ENCODE measurements around the gene KRTAP10-12.

KRTAP10-12 gene

DNA sequence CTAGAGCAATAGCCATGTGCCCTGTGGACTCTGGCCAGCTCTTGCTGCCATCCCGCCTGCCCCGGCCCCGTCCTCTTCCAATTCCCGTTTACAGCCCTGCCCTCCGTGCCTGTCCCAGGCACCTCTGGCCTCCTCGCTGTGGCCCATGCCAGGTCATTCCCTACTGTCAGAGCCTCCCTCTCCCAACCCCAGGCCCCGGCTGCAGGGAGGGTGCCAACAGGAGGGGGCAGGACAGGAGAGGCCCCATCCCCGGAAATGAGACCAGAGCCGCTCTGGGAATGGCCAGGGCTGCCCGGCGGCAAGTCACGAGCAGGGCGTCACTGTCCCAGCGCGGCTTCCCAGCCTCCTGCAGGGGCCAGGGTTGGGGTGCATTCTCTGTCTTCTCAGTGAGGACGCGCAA, 37.9 kb downstream of the KRTAP10-12 start:
- DNase-seq: no peak

DNA sequence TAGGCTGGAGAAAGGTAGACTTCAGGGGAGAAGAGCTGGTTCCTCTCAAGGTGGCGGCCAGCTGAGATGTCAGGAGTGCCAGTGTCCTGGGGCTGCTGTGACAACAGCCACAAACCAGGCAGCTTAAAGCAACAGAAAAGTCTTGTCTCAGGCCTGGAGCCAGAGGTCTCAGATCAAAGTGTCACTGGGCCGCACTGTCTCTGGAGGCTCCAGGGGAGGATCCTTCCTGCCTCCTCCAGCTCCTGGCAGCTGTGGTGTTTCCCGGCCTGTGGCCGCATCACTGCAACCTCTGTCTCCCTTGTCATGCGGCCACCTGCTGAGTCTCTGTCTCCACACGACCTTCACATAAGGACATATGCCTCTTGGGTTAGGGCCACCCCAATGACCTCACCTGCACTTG, 38.8 kb downstream of the KRTAP10-12 start:
- no peak for DNase-seq

DNA sequence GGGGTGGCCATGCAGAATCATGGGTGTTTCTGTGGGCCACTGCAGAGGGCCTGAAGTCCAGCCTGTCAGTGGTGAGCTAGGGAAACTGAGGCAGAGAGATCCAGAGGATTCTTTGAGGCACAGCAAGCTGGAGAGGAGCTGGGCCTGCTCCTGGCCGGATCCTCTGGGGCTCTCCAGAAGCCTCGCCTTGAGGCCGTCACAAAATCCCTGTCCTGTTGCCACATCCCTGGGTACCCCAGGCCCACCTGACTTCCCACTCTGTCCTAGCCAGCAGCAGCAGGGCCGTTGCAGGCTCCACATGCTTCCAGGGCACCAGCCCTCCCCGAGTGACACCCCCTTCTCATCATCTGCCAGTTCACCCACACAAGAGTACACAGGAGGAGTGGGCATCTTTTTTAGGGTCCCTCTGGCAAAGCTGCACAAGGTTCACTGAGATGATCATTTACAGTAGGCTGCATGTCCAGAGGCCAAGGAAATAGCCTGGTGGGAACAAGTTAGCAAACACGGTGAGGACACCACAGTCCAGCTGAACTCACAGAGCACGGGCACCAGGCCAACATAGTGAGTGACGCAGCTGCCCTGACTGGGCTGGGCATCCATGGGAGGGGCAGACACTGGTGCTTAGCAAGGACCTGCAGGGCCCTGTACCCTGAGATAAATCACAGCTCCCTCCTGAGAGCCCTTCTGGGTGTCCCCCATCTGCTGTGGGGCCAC, 39.5 kb downstream of the KRTAP10-12 start:
- DNase-seq: peak; percentile 62

DNA sequence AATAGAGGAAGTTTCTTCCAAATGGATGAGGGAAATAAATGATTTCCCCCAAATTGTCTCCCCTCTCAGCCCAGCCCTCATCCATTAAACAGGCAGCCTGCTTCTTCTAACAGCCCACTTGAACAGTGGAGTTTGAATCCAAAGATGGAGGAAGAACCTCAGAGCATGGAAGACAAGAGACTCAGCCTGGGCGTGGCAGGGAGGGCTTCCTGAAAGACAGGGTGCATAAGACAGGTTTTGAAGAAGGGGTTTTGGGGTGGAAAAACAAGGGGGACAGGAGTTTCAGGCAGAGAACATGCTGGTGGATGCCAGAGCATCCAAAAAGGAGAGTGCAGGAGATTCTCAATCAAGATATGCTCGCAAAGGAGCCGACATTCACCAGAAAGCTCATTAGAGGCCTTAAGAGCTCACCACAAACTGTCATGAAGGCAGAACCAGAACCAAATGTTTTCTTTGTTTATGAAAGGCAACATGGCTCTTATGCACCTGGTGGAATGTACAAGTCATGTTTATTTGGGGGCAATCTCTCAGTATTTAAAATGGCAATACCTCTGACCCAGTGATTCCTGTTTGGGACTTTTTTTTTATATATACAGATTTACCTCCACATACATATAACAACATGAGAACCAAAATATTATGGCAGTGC, 40.9 kb downstream of the KRTAP10-12 start:
- no peak for DNase-seq

DNA sequence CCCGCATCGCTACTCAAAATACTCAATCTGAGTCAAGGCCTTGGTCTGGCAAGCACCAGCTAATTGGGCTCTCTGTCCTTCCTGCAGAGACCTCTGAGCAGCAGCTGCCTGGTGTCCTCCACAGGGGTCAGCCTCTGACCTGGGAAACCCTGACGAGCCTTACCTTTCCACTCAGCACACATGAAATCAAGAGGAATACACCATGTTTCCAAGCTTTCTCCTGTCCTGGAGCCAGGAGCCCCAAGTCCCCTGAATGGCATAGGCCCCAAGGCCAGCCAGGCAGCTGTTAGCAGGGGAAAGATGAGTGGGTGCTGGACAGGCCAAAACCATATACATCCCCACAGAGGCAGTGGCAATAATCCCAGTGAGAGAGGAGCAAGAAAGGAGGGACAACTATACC, 41.6 kb downstream of the KRTAP10-12 start:
- no peak for DNase-seq

DNA sequence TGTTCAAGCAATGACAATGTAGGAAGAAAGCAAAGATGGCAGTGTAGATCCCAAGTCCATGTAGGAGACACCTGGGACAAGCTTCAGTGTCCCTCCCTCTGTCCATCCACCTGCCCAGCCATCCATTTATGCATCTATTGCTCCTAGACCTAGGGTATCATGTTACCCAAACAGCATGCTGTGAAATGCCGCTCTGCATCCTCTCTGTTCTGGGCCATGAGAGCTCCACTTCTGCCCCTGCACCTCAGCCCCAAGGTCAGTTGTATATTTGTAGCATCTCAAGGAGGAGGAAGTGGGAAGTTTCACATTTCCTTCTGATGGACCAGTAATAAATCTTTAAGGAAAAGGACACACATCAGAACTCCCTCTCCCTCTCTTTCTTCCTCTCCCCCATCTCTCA, 42.3 kb downstream of the KRTAP10-12 start:
- DNase-seq: no peak

DNA sequence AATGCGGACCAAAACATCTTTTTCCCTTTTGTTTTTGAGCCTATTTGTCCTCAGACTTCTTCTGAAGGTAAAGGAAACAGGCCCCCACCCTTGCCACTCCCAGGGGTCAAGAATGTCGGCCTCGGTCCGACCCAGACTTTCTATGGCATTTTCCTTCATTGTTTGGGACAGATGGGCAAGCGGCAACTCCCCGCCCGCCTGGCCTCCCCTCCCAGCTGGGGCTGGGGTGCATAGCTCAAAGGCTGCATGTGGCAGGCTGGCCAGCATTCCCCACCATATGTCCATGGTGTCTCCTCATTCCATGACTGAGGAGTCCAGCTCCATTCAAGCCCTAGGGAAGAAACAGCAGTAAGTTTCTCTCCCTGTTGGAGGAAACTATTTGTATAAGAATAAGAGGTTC, 43.8 kb downstream of the KRTAP10-12 start:
- no peak for DNase-seq

DNA sequence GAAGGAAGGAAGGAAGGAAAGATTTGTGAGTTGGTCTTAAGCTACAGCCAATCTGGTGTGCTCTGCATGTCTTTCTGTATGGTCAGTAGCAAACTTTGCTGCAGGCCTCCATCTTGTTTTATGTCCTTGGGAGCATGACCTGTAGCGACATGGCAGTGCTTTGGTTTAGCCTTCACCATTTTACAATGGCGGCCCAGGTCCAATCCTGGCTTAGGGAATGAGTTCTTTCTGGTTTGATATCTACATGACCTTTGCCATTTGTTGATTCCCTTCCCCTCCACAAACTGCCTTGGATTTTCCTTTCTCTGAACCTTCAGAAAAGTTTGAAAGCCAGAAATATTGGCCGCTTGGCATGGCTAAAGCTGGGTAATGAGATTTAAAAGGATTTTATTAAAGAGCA, 44.9 kb downstream of the KRTAP10-12 start:
- DNase-seq: no peak

DNA sequence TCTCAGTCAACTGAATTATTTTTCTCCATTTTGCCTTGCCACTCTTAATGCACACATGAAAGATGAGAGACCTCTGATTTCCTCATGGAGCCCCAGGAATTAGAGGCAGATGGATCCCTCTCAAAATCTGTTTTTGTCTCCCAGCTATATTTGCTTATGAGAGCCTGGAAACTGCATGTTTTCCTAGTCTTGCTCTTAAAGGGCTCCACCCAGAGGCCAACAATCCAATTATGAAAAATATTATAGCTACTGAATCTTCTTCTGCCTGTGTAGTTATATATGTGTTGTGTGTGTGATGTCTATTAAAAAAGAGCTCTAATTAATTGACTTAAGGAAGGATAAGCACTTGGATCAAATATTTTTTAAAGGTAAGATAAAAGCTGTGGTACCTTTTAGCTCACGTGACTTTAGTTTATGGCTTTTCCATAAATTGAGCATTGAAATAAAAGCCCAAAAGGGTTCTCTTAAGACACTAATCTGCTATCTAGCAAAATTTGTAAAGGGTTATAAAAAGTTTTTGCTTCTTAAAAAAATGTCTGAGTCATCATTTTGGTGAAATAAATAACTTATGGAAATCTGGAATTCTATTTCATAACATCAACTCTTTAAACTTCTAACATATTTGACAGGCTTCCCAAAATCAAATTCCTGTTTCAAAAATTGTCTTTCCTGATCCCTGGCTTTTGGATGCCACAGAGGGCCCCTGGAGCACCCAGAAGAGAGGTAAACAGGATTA, 45.6 kb downstream of the KRTAP10-12 start:
- DNase-seq: peak; percentile 49

Measured in NCI-H1105 (cell line).